Astrocyte (in vitro differentiated cells and primary cell): Measurements from ENCODE around the gene NPC2. TPM values are rescaled to one million over a fixed set of nuclear protein-coding genes. Genes with fewer than 3 reads are reported as not detected.

Experiments used
- DNase-seq: peaks from one replicate; pipeline ENCODE4 v3.0.0-alpha.2; 2010; ENCODE audit warnings: low read depth
- FAIRE-seq: peaks from 2 replicates; lab custom pipeline; 2011; peaks lifted over from hg19 to GRCh38; lab: Jason Lieb, UNC
- H2AFZ ChIP-seq: 2 replicates; pipeline ENCODE4 v1.6.0; 2012; ENCODE audit warnings: low read depth, low read length, inconsistent platforms
- H3K27ac ChIP-seq: 2 replicates; pipeline ENCODE4 v1.5.1; 2011; ENCODE audit warnings: low read depth, low read length, inconsistent platforms
- H3K27me3 ChIP-seq: 2 replicates; pipeline ENCODE4 v1.6.0; 2011; ENCODE audit warnings: low read length, inconsistent platforms; ENCODE audit not compliant: insufficient read depth
- H3K36me3 ChIP-seq: 2 replicates; pipeline ENCODE4 v1.5.1; 2011; ENCODE audit warnings: low read length, inconsistent platforms; ENCODE audit not compliant: insufficient read depth
- H3K4me1 ChIP-seq: 2 replicates; pipeline ENCODE4 v1.5.1; 2011; ENCODE audit warnings: low read length, inconsistent platforms; ENCODE audit not compliant: insufficient read depth
- H3K4me2 ChIP-seq: 2 replicates; pipeline ENCODE4 v1.6.0; 2012; ENCODE audit warnings: low read length, inconsistent platforms
- H3K4me3 ChIP-seq: 2 replicates; pipeline ENCODE4 v1.5.1; 2011; ENCODE audit warnings: low read depth, mild to moderate bottlenecking, low read length, inconsistent platforms; ENCODE audit not compliant: insufficient read depth
- H3K79me2 ChIP-seq: 2 replicates; pipeline ENCODE4 v1.6.0; 2012; ENCODE audit warnings: mild to moderate bottlenecking, low read length, inconsistent platforms; ENCODE audit not compliant: insufficient read depth
- H3K9ac ChIP-seq: 2 replicates; pipeline ENCODE4 v1.6.0; 2012; ENCODE audit warnings: mild to moderate bottlenecking, low read length, inconsistent platforms
- H3K9me3 ChIP-seq: 2 replicates; pipeline ENCODE4 v1.5.1; 2012; ENCODE audit warnings: low read depth, mild to moderate bottlenecking, low read length, inconsistent platforms; ENCODE audit not compliant: insufficient read depth
- H4K20me1 ChIP-seq: 2 replicates; pipeline ENCODE4 v1.6.0; 2012; ENCODE audit warnings: low read length, inconsistent platforms; ENCODE audit not compliant: insufficient read depth
- H3K27ac Mint-ChIP-seq: one replicate; pipeline ENCODE4 v1.8.0; 2021; ENCODE audit warnings: mild to moderate bottlenecking, mixed read lengths; ENCODE audit not compliant: unreplicated experiment
- H3K27me3 Mint-ChIP-seq: one replicate; pipeline ENCODE4 v1.8.0; 2021; ENCODE audit warnings: low read depth, mixed read lengths; ENCODE audit not compliant: unreplicated experiment
- H3K36me3 Mint-ChIP-seq: one replicate; pipeline ENCODE4 v1.8.0; 2021; ENCODE audit warnings: low read depth, mixed read lengths; ENCODE audit not compliant: unreplicated experiment
- H3K4me1 Mint-ChIP-seq: one replicate; pipeline ENCODE4 v1.8.0; 2021; ENCODE audit warnings: low read depth, mixed read lengths; ENCODE audit not compliant: unreplicated experiment
- H3K4me3 Mint-ChIP-seq: one replicate; pipeline ENCODE4 v1.8.0; 2021; ENCODE audit warnings: mild to moderate bottlenecking, moderate library complexity, mixed read lengths; ENCODE audit not compliant: unreplicated experiment
- H3K9me3 Mint-ChIP-seq: one replicate; pipeline ENCODE4 v1.8.0; 2021; ENCODE audit warnings: mild to moderate bottlenecking, mixed read lengths; ENCODE audit not compliant: unreplicated experiment
- CTCF ChIP-seq: IDR thresholded peaks from 2 replicates; pipeline ENCODE4 v1.5.1; 2011; ENCODE audit warnings: low read depth, mild to moderate bottlenecking, inconsistent platforms, low read length, moderate library complexity; ENCODE audit not compliant: insufficient read depth
- EZH2 ChIP-seq: IDR thresholded peaks from 2 replicates; pipeline ENCODE4 v1.6.1; 2012; ENCODE audit warnings: mild to moderate bottlenecking, low read length, inconsistent platforms; ENCODE audit not compliant: insufficient read depth
- total RNA-seq: library from RNA; stranded (reverse); gene quantifications from 2 replicates; pipeline ENCODE4 v1.2.1, GENCODE V29; 2021

NPC2 gene
- total RNA-seq, 1 donor from 2014 or later: 178 TPM

- no peak overlapping the region for H3K27ac Mint-ChIP-seq
- Histone ChIP-seq H3K4me3 (no peak overlapping the region), H3K4me2 (no peak overlapping the region), H3K27me3 (no peaks in the 10 kb centered on the region), H3K9ac (no peak overlapping the region), H3K9me3 (no peaks in the 10 kb centered on the region), H3K27ac (no peak overlapping the region), H3K36me3 (no peaks in the 10 kb centered on the region), H3K4me1 (peaks cover 9% of the 10 kb centered on the region), H4K20me1 (no peaks in the 10 kb centered on the region), H3K79me2 (no peaks in the 10 kb centered on the region), H2AFZ (no peak overlapping the region)
- no peak for DNase-seq
- no peak overlapping the region for H3K4me3 Mint-ChIP-seq
- TF ChIP-seq EZH2: no peak
- TF ChIP-seq CTCF: no peak
- H3K27me3 Mint-ChIP-seq: peaks cover 12% of the 10 kb centered on the region
- no peak for FAIRE-seq
- no peaks in the 10 kb centered on the region for H3K9me3 Mint-ChIP-seq
- peaks cover 9% of the 10 kb centered on the region for H3K4me1 Mint-ChIP-seq
- H3K36me3 Mint-ChIP-seq: peaks cover 4% of the 10 kb centered on the region
Measured at GRCh38 chr14:74472601-74473000, 20.5 kb downstream of the NPC2 start.

DNA sequence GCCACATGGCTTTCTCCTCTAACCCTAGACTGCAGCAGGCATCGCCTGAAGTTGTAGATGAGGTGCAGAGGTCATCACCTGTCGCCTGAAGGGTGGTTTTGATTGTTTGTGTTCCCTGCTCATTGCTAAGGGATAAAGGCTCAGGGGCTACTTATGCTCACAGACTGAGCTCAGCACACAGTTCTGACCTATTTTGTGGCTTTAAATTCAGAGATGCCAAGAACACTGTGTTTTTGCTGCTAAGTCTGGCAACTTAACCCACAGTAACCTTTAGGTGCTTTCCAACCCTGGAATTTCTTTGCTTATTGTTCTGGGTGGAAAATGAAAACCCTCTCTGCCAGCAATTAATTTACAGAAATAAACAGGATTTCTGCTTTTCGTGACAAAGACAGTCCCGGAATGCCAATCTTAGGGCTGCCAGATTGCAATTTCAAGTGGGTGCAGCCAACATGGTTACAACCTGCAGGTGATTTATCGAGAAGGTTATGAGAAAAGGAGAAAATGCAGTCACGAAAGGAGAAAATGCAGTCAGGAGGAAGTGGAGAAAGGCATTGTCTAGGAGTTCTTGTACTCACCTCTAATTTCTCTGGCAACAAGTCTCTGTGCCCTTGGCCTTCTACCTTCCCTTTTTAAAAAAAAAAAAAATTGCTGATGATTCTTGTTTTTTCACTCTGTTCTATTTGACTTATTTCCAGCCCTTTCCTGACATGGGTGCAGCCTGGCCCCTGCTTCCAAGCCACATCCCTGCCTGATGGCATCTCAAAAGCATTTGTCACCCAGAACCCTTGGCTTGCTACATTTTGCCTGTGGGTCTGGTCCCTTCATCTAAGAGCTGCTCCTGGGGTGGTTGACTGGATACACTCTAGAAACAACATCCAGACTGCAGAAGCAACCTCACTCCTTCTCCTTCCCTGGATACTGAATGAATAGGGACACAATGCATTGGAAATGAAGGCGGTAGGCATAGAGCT is 23.3 kb downstream of the NPC2 start:
- H3K4me1 Mint-ChIP-seq: no peaks in the 10 kb centered on the region

More for the DNA sequence above, 23.3 kb downstream of the NPC2 start:
- Histone ChIP-seq H3K9ac (no peak overlapping the region), H4K20me1 (no peaks in the 10 kb centered on the region), H3K27me3 (no peaks in the 10 kb centered on the region), H3K27ac (no peak overlapping the region), H2AFZ (no peak overlapping the region), H3K36me3 (no peaks in the 10 kb centered on the region), H3K4me1 (no peaks in the 10 kb centered on the region), H3K4me3 (no peak overlapping the region), H3K9me3 (no peaks in the 10 kb centered on the region), H3K4me2 (no peak overlapping the region), H3K79me2 (no peaks in the 10 kb centered on the region)
- Mint-ChIP-seq H3K9me3 (no peaks in the 10 kb centered on the region), H3K4me3 (no peak overlapping the region), H3K27me3 (peaks cover 20% of the 10 kb centered on the region), H3K36me3 (peaks cover 8% of the 10 kb centered on the region), H3K27ac (no peak overlapping the region)
- TF ChIP-seq CTCF: no peak
- no peak for TF ChIP-seq EZH2
- FAIRE-seq (no peak), DNase-seq (no peak)
